Colonic mucosa (tissue), 4 donors: ENCODE data around the gene PLBD1. TPM values are rescaled to one million over a fixed set of nuclear protein-coding genes. Genes with fewer than 3 reads are reported as not detected.

Experiments
- DNase-seq: peaks from one replicate; pipeline ENCODE4 v3.0.0-alpha.2; 2020
- H3K27ac ChIP-seq: fragments of 200-600 bp; one replicate; pipeline ENCODE4 v1.8.0; 2021
- H3K27me3 ChIP-seq: fragments of 200-600 bp; one replicate; pipeline ENCODE4 v1.8.0; 2021
- H3K36me3 ChIP-seq: fragments of 200-600 bp; one replicate; pipeline ENCODE4 v1.8.0; 2021
- H3K4me1 ChIP-seq: fragments of 200-600 bp; one replicate; pipeline ENCODE4 v1.8.0; 2021; ENCODE audit warnings: mild to moderate bottlenecking
- H3K4me3 ChIP-seq: fragments of 200-600 bp; one replicate; pipeline ENCODE4 v1.8.0; 2021
- H3K9ac ChIP-seq, 2 donors: one replicate each; pipeline ENCODE4 v1.7.0; 2013; ENCODE audit warnings: control low read depth in 2 of 2, low read depth in 2 of 2, low read length in 2 of 2
- H3K9me3 ChIP-seq: fragments of 200-600 bp; one replicate; pipeline ENCODE4 v1.8.0; 2021
- intact Hi-C: fragments of 100-400 bp; cut with DNase I; formaldehyde crosslinking; loops from one replicate; pipeline ENCODE4 v1.14.1; 2022
- total RNA-seq, 2 donors: library from RNA; stranded (reverse); fragmentation: NEBNext Ultra II Directional in 1 of 2; extraction: Animal tissue kit (Norgen Biotek cat#: 25700) in 1 of 2; gene quantifications; one replicate each; pipeline ENCODE4 v1.2.1, GENCODE V29; 2021
- TF ChIP-seq, protein P1 (sequence below): fragments of 200-600 bp; IDR thresholded peaks from one replicate; pipeline ENCODE4 v1.8.0; 2022; ENCODE audit warnings: antibody characterized with exemption, mild to moderate bottlenecking
- donor health status: healthy.
- donor health status: DM: no; HTN: no; CAD: no.
- donor health status: DM: no; HTN: no; CAD: no.

Gene PLBD1
- total RNA-seq, 2 donors from 2014 or later, result 85.0 to 91.7 TPM

DNA sequence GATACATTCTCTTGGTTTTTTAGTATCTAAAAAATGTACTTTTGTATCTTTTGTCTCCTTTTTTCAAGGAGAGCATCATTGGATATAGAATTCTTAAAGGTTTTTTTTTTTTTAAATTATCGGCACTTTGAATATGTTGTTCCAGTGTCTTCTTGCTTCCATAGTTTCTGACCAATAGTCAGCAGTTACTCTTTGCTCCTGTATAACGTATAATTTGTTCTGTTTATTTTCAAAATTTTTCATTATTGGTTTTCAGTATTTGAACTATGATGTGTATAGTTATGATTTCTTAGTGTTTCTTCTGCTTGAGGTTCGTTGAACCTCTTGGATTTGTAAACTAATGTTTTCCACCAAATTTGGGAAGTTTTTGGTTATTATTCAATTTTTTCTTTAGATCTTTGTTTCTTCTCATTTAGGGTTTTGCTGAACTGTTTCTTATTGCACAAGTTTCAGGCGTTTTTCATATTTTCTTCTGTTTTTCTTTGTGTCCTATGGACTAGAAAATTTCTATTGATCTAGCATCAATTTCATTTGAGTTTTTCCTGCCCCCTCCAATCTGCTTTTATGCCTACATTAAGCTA, 93.9 kb downstream of the PLBD1 start:
- no peak for DNase-seq
- no peak overlapping the region for H3K4me3 ChIP-seq
- H3K9me3 ChIP-seq, result no peaks in the 10 kb centered on the region
- no peak overlapping the region for H3K9ac ChIP-seq
- no peaks in the 10 kb centered on the region for H3K36me3 ChIP-seq
- TF ChIP-seq, protein P1, sequence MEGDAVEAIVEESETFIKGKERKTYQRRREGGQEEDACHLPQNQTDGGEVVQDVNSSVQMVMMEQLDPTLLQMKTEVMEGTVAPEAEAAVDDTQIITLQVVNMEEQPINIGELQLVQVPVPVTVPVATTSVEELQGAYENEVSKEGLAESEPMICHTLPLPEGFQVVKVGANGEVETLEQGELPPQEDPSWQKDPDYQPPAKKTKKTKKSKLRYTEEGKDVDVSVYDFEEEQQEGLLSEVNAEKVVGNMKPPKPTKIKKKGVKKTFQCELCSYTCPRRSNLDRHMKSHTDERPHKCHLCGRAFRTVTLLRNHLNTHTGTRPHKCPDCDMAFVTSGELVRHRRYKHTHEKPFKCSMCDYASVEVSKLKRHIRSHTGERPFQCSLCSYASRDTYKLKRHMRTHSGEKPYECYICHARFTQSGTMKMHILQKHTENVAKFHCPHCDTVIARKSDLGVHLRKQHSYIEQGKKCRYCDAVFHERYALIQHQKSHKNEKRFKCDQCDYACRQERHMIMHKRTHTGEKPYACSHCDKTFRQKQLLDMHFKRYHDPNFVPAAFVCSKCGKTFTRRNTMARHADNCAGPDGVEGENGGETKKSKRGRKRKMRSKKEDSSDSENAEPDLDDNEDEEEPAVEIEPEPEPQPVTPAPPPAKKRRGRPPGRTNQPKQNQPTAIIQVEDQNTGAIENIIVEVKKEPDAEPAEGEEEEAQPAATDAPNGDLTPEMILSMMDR, result no peak
- H3K4me1 ChIP-seq, result no peaks in the 10 kb centered on the region
- intact Hi-C loops, result no loop called here
- H3K27ac ChIP-seq, result no peak overlapping the region
- H3K27me3 ChIP-seq, result no peaks in the 10 kb centered on the region

DNA sequence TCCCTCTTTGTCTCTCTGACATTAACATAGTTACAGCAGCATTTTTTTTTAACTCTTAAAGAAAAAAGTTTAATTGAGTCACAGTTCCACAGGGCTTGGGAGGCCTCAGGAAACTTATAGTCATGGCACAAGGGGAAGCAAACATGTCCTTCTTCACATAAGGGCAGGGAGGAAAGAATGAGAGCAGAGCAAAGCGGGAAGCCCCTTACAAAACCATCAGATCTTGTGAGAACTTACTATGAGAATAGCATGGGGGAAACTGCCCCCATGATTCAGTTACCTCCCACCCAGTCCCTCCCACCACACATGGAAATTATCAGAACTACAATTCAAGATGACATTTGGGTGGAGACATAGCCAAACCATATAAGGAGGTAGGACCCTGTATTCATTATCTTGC, 96.2 kb downstream of the PLBD1 start:
- intact Hi-C loops, result no loop called here
- H3K27ac ChIP-seq, result no peak overlapping the region
- H3K27me3 ChIP-seq, result no peaks in the 10 kb centered on the region
- no peak overlapping the region for H3K4me3 ChIP-seq
- H3K9ac ChIP-seq, result no peak overlapping the region
- H3K36me3 ChIP-seq, result no peaks in the 10 kb centered on the region
- no peaks in the 10 kb centered on the region for H3K9me3 ChIP-seq
- no peak for DNase-seq
- TF ChIP-seq, protein P1, result no peak
- H3K4me1 ChIP-seq, result no peaks in the 10 kb centered on the region

DNA sequence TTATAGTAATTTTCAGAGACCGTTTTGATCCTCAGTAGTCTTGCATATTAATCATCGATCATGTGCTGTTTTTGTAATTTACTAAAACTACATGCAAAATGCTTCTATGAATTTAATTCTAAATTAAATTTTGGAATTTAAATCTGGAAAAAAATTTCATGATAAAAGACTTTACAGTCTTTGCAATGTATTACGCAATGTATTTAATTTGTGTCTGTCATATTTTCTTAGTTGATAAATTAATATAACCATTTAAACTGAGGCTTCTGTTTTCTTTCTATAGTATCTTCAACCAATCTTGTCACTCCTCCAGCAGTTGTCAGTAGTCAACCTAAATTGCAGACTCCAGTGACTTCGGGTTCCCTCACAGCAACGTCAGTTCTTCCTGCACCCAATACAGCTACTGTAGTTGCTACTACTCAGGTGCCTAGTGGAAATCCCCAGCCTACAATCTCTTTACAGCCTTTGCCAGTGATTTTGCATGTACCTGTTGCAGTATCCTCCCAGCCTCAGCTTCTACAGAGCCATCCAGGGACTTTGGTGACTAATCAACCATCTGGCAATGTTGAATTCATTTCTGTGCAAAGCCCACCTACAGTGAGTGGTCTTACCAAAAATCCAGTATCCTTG, 107.4 kb downstream of the PLBD1 start:
- no peak for DNase-seq
- Histone ChIP-seq H3K27ac (no peak overlapping the region), H3K4me3 (no peak overlapping the region), H3K36me3 (peaks cover 12% of the 10 kb centered on the region), H3K27me3 (no peaks in the 10 kb centered on the region), H3K9me3 (no peaks in the 10 kb centered on the region), H3K9ac (no peak overlapping the region), H3K4me1 (no peaks in the 10 kb centered on the region)
- TF ChIP-seq, protein P1, result no peak
- intact Hi-C loops, result no loop called here

DNA sequence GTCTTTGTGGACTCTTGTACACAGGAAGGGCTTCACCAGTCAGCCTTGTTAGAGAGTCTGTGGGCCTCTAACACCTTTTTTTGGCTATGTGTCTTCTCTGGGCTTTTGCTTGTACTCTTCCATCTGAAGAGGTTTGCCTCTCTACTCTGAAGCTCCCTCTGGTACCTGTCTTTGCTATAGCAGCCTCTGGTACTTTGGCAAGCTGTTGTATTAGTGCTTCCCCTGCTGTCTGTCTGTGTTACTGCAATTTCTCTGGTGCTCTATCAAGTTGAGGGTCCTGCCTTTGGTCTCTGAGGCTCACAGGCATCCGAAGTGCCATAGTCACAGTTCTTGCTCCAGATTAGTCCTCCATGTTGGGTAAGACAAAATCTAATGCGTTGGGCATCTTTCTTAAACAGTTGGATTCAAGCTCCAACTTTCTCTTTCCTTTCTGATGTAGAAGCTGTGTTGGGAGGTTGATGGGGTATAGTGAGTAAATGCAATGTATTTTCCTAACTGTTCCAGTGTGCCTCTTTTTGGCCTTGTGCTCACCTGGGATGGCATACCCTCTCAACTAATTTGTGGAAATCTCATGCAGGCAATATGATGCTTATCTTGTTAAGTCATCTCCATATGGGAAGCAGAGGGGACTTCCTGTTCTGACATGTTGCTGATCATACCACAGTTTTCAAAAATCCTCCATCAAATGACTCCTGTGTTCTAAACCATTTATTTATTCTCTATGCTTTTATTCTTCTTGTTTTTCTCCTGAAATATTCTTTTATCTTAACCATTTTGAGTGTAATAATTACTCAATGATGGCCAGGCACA, 113.4 kb downstream of the PLBD1 start:
- intact Hi-C loops, result no loop called here
- TF ChIP-seq, protein P1, result no peak
- no peaks in the 10 kb centered on the region for H3K36me3 ChIP-seq

More for the DNA sequence above, 113.4 kb downstream of the PLBD1 start:
- no peaks in the 10 kb centered on the region for H3K4me1 ChIP-seq
- H3K9me3 ChIP-seq, result no peaks in the 10 kb centered on the region
- no peak overlapping the region for H3K27ac ChIP-seq
- no peak overlapping the region for H3K9ac ChIP-seq
- H3K4me3 ChIP-seq, result no peak overlapping the region
- H3K27me3 ChIP-seq, result no peaks in the 10 kb centered on the region
- peak; percentile 23 for DNase-seq

Other genes with a start within 250 kb of the PLBD1 start
- gene ATF7IP, start 202.2 kb downstream of the PLBD1 start, total RNA-seq, result 10 to 100 TPM; 36.2 to 44.9 TPM
- 10 to 100 TPM; 52.2 to 74.6 TPM for gene GUCY2C, start 128.7 kb upstream of the PLBD1 start, total RNA-seq
- gene WBP11, start 235.6 kb upstream of the PLBD1 start, total RNA-seq, result 10 to 100 TPM; 55.3 to 60.0 TPM
- under 1 TPM; 0.42 to 0.89 TPM for gene C12orf60, start 235.8 kb upstream of the PLBD1 start, total RNA-seq
- not detected for gene SMCO3, start 246.3 kb upstream of the PLBD1 start, total RNA-seq